Transverse colon (tissue), 4 donors: ENCODE results near the gene RPS6KC1. TPM values are rescaled to one million over a fixed set of nuclear protein-coding genes. Genes with fewer than 3 reads are reported as not detected.

ENCODE experiments used
- DNase-seq: peaks from one replicate; pipeline ENCODE4 v3.0.0-alpha.2; 2019
- H3K27ac ChIP-seq, 4 donors: fragments of 200-600 bp; sonication (generic); 2 replicates each; pipeline ENCODE4 v1.5.1; 2016 to 2018; ENCODE audit warnings: inconsistent platforms in 4 of 4
- H3K27me3 ChIP-seq: fragments of 200-600 bp; sonication (generic); 2 replicates; pipeline ENCODE4 v1.5.1; 2017; ENCODE audit warnings: inconsistent platforms
- H3K36me3 ChIP-seq, 4 donors: fragments of 200-600 bp; sonication (generic); 2 replicates each; pipeline ENCODE4 v1.5.1; 2017 to 2019; ENCODE audit warnings: inconsistent platforms in 4 of 4
- H3K4me1 ChIP-seq, 4 donors: fragments of 200-600 bp; sonication (generic); 2 replicates each; pipeline ENCODE4 v1.5.1; 2017 to 2020; ENCODE audit warnings: inconsistent platforms in 4 of 4
- H3K4me3 ChIP-seq, 4 donors: fragments of 200-600 bp; sonication (generic); 1 replicate in 1 of 4; 2 replicates in 3 of 4; pipeline versions ENCODE4 v1.5.1 to v1.6.1; 2017 to 2019; ENCODE audit warnings: inconsistent platforms in 4 of 4
- H3K9me3 ChIP-seq, 2 donors: fragments of 200-600 bp; sonication (generic); 2 replicates each; pipeline ENCODE4 v1.5.1; 2017 to 2019; ENCODE audit warnings: inconsistent platforms in 2 of 2
- EP300 ChIP-seq: sonication (generic); formaldehyde crosslinking; IDR thresholded peaks from one replicate; pipeline ENCODE4 v1.6.1; 2017; ENCODE audit warnings: antibody characterized with exemption, low read depth
- POLR2A ChIP-seq: fragments of 450-650 bp; IDR thresholded peaks from one replicate; pipeline ENCODE4 v1.6.1; 2016; ENCODE audit warnings: antibody characterized with exemption, mild to moderate bottlenecking, moderate library complexity
- POLR2AphosphoS5 ChIP-seq, 3 donors: sonication (generic); formaldehyde crosslinking; IDR thresholded peaks; one replicate each; pipeline ENCODE4 v1.6.1; 2016; ENCODE audit warnings: antibody characterized with exemption in 3 of 3
- WGBS, 2 donors: methylation state at CpG; one replicate each; pipeline ENCODE4 v1.1.5; 2018; ENCODE audit warnings: low coverage in 1 of 2; 5-methylcytosine and 5-hydroxymethylcytosine counted together
- in situ Hi-C, 4 donors: fragments of 200-750 bp; cut with MboI; loops; one replicate each; pipeline versions ENCODE4 v1.15.0 to v1.15.1; 2017; ENCODE audit warnings: low sequenced_read_pairs in 3 of 4, low pct_ligation_motif_present in 1 of 4, low pct_unique_long_range_greater_than_20kb in 1 of 4
- intact Hi-C: fragments of 100-400 bp; cut with DNase I; formaldehyde crosslinking; loops from one replicate; pipeline ENCODE4 v1.15.1; 2023; ENCODE audit warnings: low total_unique reads
- total RNA-seq, 4 donors: library from RNA; depleted of rRNA; stranded (reverse); fragments of >200 nt; gene quantifications; one replicate each; pipeline ENCODE4 v1.1.0, GENCODE V29; 2016
- TF ChIP-seq, protein P1 (sequence below), 5 experiments: fragments of 200-600 bp in 3 of 5; fragments of 450-650 bp in 2 of 5; sonication (generic) in 3 of 5; IDR thresholded peaks; 1 replicate in 2 of 5; 2 replicates in 3 of 5; pipeline ENCODE4 v1.5.1; 2016 to 2017; ENCODE audit warnings: antibody characterized with exemption in 5 of 5, inconsistent platforms in 3 of 5, mild to moderate bottlenecking in 2 of 5, moderate library complexity in 1 of 5

RPS6KC1 gene
- total RNA-seq, 4 donors from 2014 or later = 11.5 to 20.3 (median 14.0) TPM

DNA sequence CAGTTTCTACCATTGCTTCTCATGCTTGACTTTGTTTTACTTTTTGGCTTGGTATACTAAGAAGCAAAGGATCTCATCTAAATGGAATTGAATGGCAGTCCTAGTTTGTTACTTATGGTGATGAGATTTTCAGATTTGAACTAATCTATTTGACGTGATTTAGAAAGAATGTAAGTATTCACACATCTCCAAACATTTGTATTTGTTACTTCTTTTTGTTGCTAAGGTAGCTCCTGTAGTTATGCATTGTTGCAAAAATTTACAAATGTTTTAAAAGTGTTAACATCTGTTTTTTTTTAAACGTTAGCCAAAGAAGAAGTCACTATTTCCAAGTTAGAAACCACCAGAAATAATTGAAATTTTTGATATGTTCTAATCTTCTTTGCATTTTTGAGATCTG, 222.5 kb downstream of the RPS6KC1 start:
- Histone ChIP-seq H3K36me3 (peaks cover 0 to 7% (median 0%) of the 10 kb centered on the region in 4 donors), H3K4me1 (peaks cover 0 to 7% (median 0%) of the 10 kb centered on the region in 4 donors), H3K4me3 (no peak overlapping the region), H3K9me3 (no peaks in the 10 kb centered on the region), H3K27ac (no peak overlapping the region), H3K27me3 (no peaks in the 10 kb centered on the region)
- intact Hi-C loops (no loop called here), in situ Hi-C loops (no loop called here)
- 80 to 87% methylated on average over 2 of the region's 2 CpGs for WGBS, 2 donors
- DNase-seq = no peak
- TF ChIP-seq, protein P1, sequence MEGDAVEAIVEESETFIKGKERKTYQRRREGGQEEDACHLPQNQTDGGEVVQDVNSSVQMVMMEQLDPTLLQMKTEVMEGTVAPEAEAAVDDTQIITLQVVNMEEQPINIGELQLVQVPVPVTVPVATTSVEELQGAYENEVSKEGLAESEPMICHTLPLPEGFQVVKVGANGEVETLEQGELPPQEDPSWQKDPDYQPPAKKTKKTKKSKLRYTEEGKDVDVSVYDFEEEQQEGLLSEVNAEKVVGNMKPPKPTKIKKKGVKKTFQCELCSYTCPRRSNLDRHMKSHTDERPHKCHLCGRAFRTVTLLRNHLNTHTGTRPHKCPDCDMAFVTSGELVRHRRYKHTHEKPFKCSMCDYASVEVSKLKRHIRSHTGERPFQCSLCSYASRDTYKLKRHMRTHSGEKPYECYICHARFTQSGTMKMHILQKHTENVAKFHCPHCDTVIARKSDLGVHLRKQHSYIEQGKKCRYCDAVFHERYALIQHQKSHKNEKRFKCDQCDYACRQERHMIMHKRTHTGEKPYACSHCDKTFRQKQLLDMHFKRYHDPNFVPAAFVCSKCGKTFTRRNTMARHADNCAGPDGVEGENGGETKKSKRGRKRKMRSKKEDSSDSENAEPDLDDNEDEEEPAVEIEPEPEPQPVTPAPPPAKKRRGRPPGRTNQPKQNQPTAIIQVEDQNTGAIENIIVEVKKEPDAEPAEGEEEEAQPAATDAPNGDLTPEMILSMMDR (IDR thresholded peaks at IDR 0.05) = no peak
- TF ChIP-seq POLR2A (no peak), POLR2AphosphoS5 (IDR thresholded peaks at IDR 0.05) (no peak), EP300 (no peak)

DNA sequence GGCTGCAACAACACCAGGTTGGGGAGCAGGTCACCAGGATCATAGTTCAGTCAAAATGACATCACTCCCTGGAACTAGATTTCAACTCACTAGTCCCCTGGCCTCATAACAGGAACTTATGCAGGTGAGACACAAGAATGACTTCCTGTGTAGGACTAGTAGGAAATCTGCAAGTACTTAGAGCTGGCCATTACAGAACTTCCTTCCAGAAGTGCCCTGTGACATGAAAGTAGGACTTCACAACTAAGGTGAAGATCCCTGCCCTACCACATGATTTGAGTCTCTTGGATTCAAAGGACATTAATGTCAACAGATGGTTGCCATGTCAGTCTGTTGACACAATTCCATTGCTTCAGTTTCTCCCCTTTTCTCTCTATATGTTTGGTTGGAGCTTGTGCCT, 223.1 kb downstream of the RPS6KC1 start:
- H3K4me1 ChIP-seq = peaks cover 0 to 7% (median 0%) of the 10 kb centered on the region in 4 donors
- no peak for DNase-seq
- H3K27me3 ChIP-seq = no peaks in the 10 kb centered on the region
- in situ Hi-C loops = no loop called here
- peaks cover 0 to 7% (median 0%) of the 10 kb centered on the region in 4 donors for H3K36me3 ChIP-seq
- no peak for TF ChIP-seq EP300
- no peak for TF ChIP-seq POLR2AphosphoS5 (IDR thresholded peaks at IDR 0.05)
- no peak for TF ChIP-seq POLR2A
- TF ChIP-seq, protein P1 (IDR thresholded peaks at IDR 0.05) = no peak
- no peaks in the 10 kb centered on the region for H3K9me3 ChIP-seq
- no peak overlapping the region for H3K4me3 ChIP-seq
- intact Hi-C loops = no loop called here
- H3K27ac ChIP-seq = no peak overlapping the region

DNA sequence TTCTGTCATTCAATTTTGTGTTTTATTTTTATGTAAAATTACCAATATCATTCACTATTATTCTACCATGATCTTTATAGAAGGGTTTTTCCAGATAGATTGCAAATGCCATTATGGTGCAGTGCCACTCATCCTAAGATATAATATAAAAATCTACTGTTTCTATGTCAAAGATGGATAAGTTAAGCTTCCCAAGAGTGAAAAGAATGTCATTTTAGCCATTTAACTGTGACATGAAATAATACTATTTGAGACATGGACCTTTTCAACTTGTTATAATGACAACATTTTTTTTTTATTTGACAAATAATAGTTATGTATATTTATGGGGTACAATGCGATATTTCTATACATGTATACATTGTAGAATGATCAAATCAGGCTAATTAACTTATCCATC, 224.3 kb downstream of the RPS6KC1 start:
- TF ChIP-seq POLR2A (no peak), POLR2AphosphoS5 (IDR thresholded peaks at IDR 0.05) (no peak), EP300 (no peak)
- TF ChIP-seq, protein P1 (IDR thresholded peaks at IDR 0.05) = no peak
- Histone ChIP-seq H3K9me3 (no peaks in the 10 kb centered on the region), H3K27me3 (no peaks in the 10 kb centered on the region), H3K4me1 (no peaks in the 10 kb centered on the region), H3K27ac (no peak overlapping the region), H3K4me3 (no peak overlapping the region), H3K36me3 (peaks cover 0 to 7% (median 0%) of the 10 kb centered on the region in 4 donors)
- in situ Hi-C loops (no loop called here), intact Hi-C loops (no loop called here)
- DNase-seq = no peak
- WGBS, 2 donors = 100% methylated on average over 1 of the region's 1 CpG

DNA sequence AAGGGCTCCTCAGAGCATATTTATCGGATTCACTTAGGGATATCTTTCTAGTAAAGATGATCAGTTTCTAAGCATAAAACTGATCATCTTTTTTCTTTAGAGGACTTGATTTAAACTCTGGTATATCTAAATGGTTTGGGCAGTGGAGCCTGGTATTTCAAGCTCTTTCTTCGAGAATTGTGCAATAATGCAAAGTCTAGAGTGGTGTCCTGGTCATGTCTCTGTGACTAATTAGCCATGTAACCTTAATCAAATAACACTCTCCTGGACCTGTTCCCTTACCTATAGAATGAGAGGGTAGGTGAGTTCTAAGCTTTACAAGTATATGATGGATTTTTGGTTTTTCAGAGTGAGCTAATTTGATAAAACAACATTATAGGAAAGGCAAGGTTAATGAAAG, 225.2 kb downstream of the RPS6KC1 start:
- H3K4me3 ChIP-seq = no peak overlapping the region
- H3K4me1 ChIP-seq = no peaks in the 10 kb centered on the region
- in situ Hi-C loops = no loop called here
- H3K36me3 ChIP-seq = peaks cover 0 to 7% (median 0%) of the 10 kb centered on the region in 4 donors
- H3K27ac ChIP-seq = no peak overlapping the region
- intact Hi-C loops = no loop called here
- no peaks in the 10 kb centered on the region for H3K9me3 ChIP-seq
- no peak for TF ChIP-seq POLR2AphosphoS5 (IDR thresholded peaks at IDR 0.05)
- TF ChIP-seq, protein P1 (IDR thresholded peaks at IDR 0.05) = no peak
- no peak for TF ChIP-seq POLR2A
- TF ChIP-seq EP300 = no peak
- H3K27me3 ChIP-seq = no peaks in the 10 kb centered on the region
- 80 to 98% methylated on average over 1 to 2 of the region's 2 CpGs for WGBS, 2 donors
- no peak for DNase-seq
